ENCODE data around the gene ZCCHC4. TPM values are rescaled to one million over a fixed set of nuclear protein-coding genes. Genes with fewer than 3 reads are reported as not detected.

The ZCCHC4 gene
- polyA plus RNA-seq, 12 donors = 8.1 to 18.5 (median 12.4) TPM; not detected in 1

DNA sequence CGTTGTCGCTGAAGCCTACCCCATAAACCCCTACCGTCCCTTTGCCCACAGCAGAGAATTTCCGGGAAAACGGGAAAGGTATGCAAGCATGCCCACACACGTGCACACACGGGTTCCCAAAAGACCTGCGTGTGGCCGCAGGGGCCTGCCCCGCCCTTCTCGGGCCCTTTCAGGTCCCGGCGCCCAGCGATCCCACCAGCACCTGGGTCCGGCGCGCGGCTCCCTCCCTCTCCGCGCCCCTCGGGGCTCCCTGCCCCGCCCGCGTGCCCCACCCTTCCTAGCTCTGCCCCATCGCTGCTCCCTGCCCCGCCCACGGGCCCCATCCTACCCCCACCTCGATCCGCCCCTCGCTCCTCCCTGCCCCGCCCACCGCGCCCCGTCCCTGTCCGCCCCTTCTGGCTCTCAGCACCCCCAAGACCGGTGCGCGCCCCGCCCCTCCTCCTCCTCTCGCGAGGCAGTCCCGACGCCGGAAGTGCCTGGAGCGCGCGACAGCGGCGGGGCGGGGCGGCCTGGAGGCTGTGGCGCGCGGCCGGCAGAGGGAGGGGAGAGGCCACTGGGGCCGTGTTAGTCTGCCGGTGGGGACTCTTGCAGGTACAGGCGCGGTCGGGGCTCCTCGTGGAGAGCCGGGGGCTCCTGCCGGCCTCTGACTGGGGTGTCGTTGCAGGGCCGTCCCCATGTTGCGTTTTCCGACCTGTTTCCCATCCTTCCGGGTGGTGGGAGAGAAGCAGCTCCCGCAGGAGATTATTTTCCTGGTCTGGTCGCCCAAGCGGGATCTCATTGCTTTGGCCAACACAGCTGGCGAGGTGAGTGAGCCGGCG lies 64.4 kb downstream of the ZCCHC4 start, which contains the start of gene ANAPC4:
Gene ANAPC4, plus strand, starts transcription at position 510 of the 818 bp plus-strand sequence. Its CDS starts 165 bp downstream, at position 675.
- DNase-seq = peak; percentile 89

DNA sequence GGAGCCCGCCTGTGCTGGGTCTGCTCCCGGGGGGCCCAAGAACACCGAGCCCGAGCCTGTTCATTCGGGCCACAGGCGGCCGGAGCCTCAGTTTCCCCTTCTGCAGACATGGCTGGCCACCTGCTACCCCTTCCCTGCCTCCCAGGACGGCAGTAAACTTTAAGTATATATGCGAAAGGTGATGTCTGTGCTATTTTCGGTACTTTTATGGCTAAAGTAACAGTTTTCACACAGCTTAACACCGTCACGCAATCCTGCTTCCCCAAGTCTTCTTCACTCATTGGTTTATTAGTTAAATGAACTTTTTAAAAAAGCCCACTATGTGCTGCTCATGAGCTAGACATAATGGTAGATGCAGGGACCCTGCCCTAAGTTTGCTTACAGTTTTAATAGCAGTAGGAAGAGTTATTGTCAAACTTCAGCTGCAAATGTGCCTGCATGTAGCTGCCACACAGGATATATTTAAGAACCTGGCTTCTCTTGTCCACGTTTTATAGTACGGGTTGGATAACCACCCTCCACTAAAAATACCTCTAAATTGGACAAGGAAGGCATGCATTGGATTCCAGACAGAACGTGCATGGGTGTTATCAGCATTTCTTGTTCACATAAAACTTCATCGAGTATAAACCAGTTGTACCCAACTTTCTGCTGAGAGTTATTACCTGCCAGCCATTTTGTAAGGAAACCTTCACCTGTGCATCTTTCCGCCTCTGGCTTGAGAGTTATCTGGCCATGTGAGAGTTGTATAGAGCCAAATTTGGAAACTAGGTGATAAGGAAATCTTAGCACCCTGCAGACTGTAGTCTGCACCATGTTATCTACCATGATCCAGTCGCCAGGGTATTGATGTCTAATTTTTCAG lies 65.2 kb downstream of the ZCCHC4 start:
- no peak for DNase-seq

- no peak for DNase-seq
Measured at GRCh38 chr4:25378437-25378743, 65.8 kb downstream of the ZCCHC4 start.

GRCh38 chr4:25379591-25379990 lies 67.0 kb downstream of the ZCCHC4 start:
- DNase-seq = no peak

DNA sequence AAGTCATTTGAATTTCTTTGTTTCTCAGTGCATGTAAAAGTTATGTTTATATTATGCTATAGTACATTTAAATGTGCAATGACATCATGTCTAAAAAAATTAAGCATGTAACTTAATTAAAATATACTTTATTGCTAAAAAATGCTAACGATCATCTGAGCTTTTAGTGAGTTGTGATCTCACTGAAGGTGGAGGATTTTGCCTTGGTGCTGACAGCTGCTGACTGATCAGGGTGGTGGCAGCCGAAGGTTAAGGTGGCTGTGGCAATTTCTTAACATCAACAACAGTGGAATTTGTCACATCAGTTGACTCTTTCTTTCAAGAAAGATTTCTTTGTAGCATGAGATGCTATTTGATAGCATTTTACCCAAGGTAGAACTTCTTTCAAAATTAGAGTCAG lies 71.1 kb downstream of the ZCCHC4 start:
- no peak for DNase-seq

GRCh38 chr4:25386926-25387325 lies 74.4 kb downstream of the ZCCHC4 start:
- DNase-seq = no peak

- DNase-seq = no peak
Measured at GRCh38 chr4:25397305-25397704, 84.7 kb downstream of the ZCCHC4 start.

GRCh38 chr4:25399510-25399909 lies 86.9 kb downstream of the ZCCHC4 start:
- DNase-seq = no peak

DNA sequence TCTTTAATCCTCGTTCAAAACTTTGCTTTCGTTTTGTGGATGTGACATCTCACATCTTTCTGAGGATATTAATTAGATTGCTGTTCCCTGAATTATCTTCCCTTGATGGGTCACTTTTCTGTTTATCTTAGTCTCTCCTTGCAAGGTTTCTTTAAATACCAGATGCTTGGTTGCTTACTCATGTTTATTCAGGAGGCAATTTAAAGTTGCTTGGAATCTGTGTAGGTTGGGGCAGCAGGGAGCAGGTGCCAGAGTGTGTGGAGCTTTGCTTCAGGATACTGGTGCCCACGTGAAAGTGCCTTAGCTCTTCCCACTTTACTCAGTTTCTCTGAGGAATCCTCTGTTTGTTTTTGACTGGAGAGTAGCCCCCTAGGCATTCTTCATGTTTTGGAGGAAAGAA lies 88.5 kb downstream of the ZCCHC4 start:
- no peak for DNase-seq

DNA sequence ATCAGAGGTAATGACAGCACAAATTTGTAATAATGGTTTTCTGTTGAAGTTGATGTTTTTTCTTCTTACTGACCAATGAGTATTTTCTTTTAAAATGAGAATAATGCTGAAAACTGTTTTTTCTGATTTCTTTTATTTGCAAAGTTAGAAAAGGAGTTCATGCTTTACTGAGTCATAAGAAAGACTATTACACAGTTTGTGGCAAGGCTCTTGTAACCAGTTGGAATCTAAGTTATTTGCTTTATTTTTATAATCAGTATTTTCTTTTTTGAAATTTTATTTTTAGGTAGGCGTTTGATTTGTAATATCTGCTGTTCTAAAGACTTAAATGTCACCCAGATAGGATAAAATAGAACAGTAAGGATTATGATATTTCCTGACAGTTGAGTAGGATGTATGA lies 89.9 kb downstream of the ZCCHC4 start:
- DNase-seq = no peak

DNA sequence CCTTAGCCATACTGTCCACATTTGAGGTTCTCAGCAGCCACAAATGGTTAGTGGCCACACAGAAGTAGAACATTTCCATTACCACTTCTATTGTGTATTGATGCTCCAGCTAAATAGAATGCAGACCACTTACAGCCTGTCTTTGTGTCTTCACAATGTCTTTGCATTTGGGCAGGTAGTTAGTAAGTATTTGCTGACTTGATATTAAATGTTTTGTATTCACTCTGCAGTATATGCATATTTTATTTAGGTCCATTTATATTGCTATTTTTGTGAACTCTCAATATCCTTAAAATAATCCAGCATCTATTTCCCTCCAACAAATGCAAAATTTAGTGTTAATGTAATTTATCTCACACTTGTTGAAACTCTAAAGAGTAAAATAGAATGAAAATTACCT lies 91.1 kb downstream of the ZCCHC4 start:
- DNase-seq = no peak

- DNase-seq = no peak
Measured at GRCh38 chr4:25405453-25405852, 92.9 kb downstream of the ZCCHC4 start.

DNA sequence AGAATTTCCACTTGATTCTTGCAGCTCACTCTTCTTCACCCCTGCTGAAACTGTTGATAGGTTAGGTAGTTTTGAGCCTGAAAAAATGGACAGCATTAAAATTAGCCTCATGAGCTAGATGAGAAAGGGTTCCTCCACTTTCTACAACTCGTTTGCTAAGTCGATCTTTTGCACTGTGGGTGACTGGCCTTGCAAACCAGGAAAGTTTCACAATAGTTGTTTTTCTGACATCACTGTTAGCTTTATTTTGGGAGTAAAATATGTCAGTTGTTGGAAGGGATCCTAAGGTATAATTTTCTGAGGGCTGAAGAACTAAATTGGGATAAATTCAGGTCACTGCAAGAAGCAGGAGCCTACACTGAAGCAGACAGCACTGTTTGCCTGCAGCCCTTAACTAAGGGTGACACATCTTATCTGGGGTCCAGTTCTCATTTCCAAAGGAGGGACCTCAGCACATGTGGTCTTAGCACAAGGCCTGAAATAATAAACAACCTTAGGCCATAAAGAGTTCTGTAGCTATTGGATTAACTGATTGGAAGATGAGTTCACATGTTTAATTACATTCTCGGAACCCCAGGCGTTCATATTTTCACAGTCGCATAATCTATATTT lies 93.6 kb downstream of the ZCCHC4 start:
- no peak for DNase-seq

DNA sequence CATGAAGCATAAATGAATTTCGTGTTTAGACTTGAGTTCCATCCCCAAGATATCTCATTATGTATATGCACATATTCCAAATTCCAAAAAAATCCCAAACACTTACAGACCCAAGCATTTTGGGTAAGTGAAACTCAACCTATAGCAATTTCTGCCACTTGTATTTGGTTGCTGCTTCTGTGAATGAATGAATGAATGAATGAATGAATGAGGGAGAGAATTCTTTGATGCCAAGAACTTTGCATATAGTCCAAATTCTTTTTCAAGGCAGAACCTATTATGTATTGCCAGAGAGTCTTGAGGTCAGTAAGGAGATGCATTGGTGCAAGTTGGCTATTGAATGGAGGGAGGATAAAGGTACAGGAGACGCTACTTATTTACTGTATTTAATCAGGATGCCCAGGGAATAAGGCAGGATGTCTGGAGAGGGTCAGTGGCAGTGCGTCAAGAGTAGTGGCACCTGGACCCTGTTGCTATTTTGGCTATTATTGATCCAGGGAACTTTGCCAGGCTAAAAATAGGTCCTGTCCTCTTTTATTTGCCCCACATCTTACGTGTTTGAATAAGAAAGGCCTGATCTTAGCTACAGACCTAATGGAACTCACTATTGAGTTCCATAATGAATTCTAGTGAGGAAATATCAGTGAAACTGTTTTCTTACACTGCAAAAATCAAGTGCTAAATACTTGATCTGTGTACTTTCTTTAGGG lies 98.4 kb downstream of the ZCCHC4 start:
- DNase-seq = no peak

- no peak for DNase-seq
Measured at GRCh38 chr4:25413261-25413660, 100.7 kb downstream of the ZCCHC4 start.

- DNase-seq = no peak
Measured at GRCh38 chr4:25417014-25417413, 104.4 kb downstream of the ZCCHC4 start.

Other genes starting within 250 kb of the ZCCHC4 start
- gene SEPSECS, start 152.3 kb upstream of the ZCCHC4 start, polyA plus RNA-seq (ENCODE audit: insufficient read length in 12 of 12) = 10 to 100 TPM in 6 of 12 donors, 1 to 10 TPM in 5, not detected in 1; 7.9 to 14.3 (median 10.2) TPM
- 10 to 100 TPM in 7 of 12 donors, 1 to 10 TPM in 4, not detected in 1; 7.0 to 14.0 (median 10.4) TPM for gene PI4K2B, start 78.7 kb upstream of the ZCCHC4 start, polyA plus RNA-seq (ENCODE audit: insufficient read length in 12 of 12)
- gene ANAPC4, start 64.5 kb downstream of the ZCCHC4 start, polyA plus RNA-seq (ENCODE audit: insufficient read length in 12 of 12) = 10 to 100 TPM in 11 of 12 donors, not detected in 1; 17.5 to 47.5 (median 33.0) TPM

Data from muscle of arm (tissue), 12 donors.